Natural killer cell (primary cell): ENCODE measurements around the gene ZDHHC3. TPM values are rescaled to one million over a fixed set of nuclear protein-coding genes. Genes with fewer than 3 reads are reported as not detected.

Experiments used
- ATAC-seq, 3 donors: fragments of 150-1000 bp in 2 of 3; fragments of 200-7000 bp in 1 of 3; cut with Tn5 transposase; 1 replicate in 1 of 3; 2 replicates in 2 of 3; pipeline ENCODE4 v1.10.0; 2021; ENCODE audit warnings: mild to moderate bottlenecking in 2 of 3, moderate library complexity in 2 of 3
- DNase-seq, 2 donors: peaks; one replicate each; pipeline versions ENCODE4 v3.0.0 to v3.0.0-alpha.2; 2013 to 2021; ENCODE audit warnings: mixed read lengths in 1 of 2
- H3K27ac ChIP-seq: one replicate; pipeline ENCODE4 v1.5.1; 2013; ENCODE audit warnings: mild to moderate bottlenecking, low read length
- H3K27me3 ChIP-seq: one replicate; pipeline ENCODE4 v1.6.1; 2013; ENCODE audit warnings: low read length; ENCODE audit not compliant: control insufficient read depth, insufficient read depth
- H3K36me3 ChIP-seq: one replicate; pipeline ENCODE4 v1.6.1; 2013; ENCODE audit warnings: low read length; ENCODE audit not compliant: control insufficient read depth, insufficient read depth
- H3K4me1 ChIP-seq: one replicate; pipeline ENCODE4 v1.6.1; 2013; ENCODE audit warnings: low read length; ENCODE audit not compliant: control insufficient read depth, insufficient read depth
- H3K4me3 ChIP-seq: one replicate; pipeline ENCODE4 v1.5.1; 2013; ENCODE audit warnings: low read length
- H3K9me3 ChIP-seq: one replicate; pipeline ENCODE4 v1.6.1; 2013; ENCODE audit warnings: low read length; ENCODE audit not compliant: control insufficient read depth, insufficient read depth
- H3K27ac Mint-ChIP-seq, 2 donors: one replicate each; pipeline ENCODE4 v1.8.0; 2022; ENCODE audit warnings: mild to moderate bottlenecking in 2 of 2, mixed read lengths in 2 of 2, moderate library complexity in 1 of 2
- H3K27me3 Mint-ChIP-seq, 2 donors: one replicate each; pipeline ENCODE4 v1.8.0; 2022; ENCODE audit warnings: low read depth in 2 of 2, mixed read lengths in 2 of 2
- H3K36me3 Mint-ChIP-seq: one replicate; pipeline ENCODE4 v1.8.0; 2022; ENCODE audit warnings: mixed read lengths
- H3K4me1 Mint-ChIP-seq, 2 donors: one replicate each; pipeline ENCODE4 v1.8.0; 2022; ENCODE audit warnings: mixed read lengths in 2 of 2
- H3K4me3 Mint-ChIP-seq: one replicate; pipeline ENCODE4 v1.8.0; 2022; ENCODE audit warnings: mild to moderate bottlenecking, moderate library complexity, mixed read lengths
- H3K9me3 Mint-ChIP-seq, 2 donors: one replicate each; pipeline ENCODE4 v1.8.0; 2022; ENCODE audit warnings: mixed read lengths in 2 of 2
- CTCF ChIP-seq: fragments of 200-600 bp; IDR thresholded peaks from one replicate; pipeline ENCODE4 v1.8.0; 2022; ENCODE audit warnings: antibody characterized with exemption
- WGBS: methylation state at CpG from one replicate; pipeline ENCODE4 v1.1.7; 2013; ENCODE audit warnings: missing lambda C conversion rate; ENCODE audit not compliant: insufficient coverage; 5-methylcytosine and 5-hydroxymethylcytosine counted together
- intact Hi-C: fragments of 100-400 bp; cut with micrococcal nuclease; formaldehyde crosslinking; loops from one replicate; pipeline ENCODE4 v1.14.2; 2022
- total RNA-seq, 4 donors: library from RNA; stranded (reverse); fragments of 120-200 nt in 1 of 4; gene quantifications; one replicate each; pipeline versions ENCODE4 v1.2.3 to v1.2.4, GENCODE V29; 2013 to 2022

ZDHHC3 gene
- total RNA-seq, 3 donors from 2014 or later (not counting 1 experiment from before 2014, with no cell fraction given): 62.3 to 100.0 (median 78.6) TPM

DNA sequence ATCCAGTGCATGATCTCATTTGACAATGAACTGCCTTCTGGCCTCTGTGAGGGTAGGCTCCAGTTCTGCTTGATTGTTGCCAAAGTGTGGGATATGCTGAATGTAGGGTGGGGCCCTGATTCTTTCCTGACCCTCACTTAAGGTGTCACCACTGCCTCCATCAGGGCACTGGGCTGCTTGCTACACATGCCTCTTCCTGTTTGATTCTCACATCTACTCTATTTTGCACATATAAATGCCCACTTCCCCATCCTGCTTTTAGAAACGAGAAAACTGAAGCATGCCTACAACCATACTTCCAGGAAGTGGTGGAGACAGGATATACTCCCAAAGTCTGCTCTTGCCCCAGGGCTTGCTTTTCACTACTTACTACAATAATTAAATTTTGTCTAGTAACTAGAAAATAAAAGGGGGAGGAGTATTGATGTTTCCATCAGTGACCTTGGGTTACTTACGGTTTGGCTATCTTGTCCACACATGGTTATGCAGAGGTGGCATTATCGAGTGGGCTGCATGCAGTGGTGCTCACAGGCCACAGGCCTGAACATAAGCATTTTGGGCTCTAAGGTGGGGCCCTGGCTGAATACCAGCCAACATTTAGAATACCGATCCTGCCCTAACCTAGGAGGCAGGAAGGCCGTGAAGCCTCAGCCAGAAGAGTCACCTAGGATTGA is 6.7 kb downstream of the ZDHHC3 start:
- Mint-ChIP-seq H3K36me3 (no peaks in the 10 kb centered on the region), H3K9me3 (no peaks in the 10 kb centered on the region), H3K27me3 (no peaks in the 10 kb centered on the region), H3K4me3 (peak overlapping the region; percentile 77), H3K4me1 (peaks cover 77 to 81% of the 10 kb centered on the region in 2 donors), H3K27ac (peak overlapping the region; percentile 76 to 90)
- Histone ChIP-seq H3K9me3 (no peaks in the 10 kb centered on the region), H3K4me1 (peaks cover 36% of the 10 kb centered on the region), H3K4me3 (no peak overlapping the region), H3K27ac (peak overlapping the region; percentile 73), H3K27me3 (no peaks in the 10 kb centered on the region), H3K36me3 (no peaks in the 10 kb centered on the region)
- TF ChIP-seq CTCF: no peak
- peak; percentile 64 to 74 (median 66) for ATAC-seq
- DNase-seq: peak in 1 of 2 donors; percentile 40
- 53% methylated on average over 5 of the region's 5 CpGs for WGBS
- intact Hi-C loops: no loop called here

DNA sequence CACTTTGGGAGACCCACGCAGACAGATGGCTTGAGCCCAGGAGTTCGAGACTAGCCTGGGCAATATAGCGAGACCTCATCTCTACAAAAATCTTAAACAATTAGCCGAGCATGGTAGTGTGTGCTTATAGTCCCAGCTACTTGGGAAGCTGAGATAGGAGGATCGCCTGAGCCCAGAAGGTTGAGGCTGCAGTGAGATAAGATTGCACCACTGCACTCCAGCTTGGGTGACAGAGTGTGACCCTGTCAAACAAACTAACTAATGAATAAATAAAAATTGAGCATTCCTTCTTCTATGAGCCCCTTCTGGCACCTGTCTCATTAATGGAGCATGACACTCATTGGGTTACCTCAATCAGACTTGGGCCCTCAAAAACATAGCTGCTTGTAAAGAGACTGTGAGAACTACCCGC is 7.5 kb downstream of the ZDHHC3 start:
- Histone ChIP-seq H3K27me3 (no peaks in the 10 kb centered on the region), H3K9me3 (no peaks in the 10 kb centered on the region), H3K4me3 (no peak overlapping the region), H3K27ac (no peak overlapping the region), H3K36me3 (no peaks in the 10 kb centered on the region), H3K4me1 (peaks cover 39% of the 10 kb centered on the region)
- Mint-ChIP-seq H3K36me3 (no peaks in the 10 kb centered on the region), H3K27me3 (no peaks in the 10 kb centered on the region), H3K4me3 (peak overlapping the region; percentile 77), H3K27ac (peak overlapping the region; percentile 76 to 90), H3K9me3 (no peaks in the 10 kb centered on the region), H3K4me1 (peaks cover 82 to 86% of the 10 kb centered on the region in 2 donors)
- ATAC-seq (no peak), DNase-seq (no peak)
- intact Hi-C loops: no loop called here
- no peak for TF ChIP-seq CTCF
- 87% methylated on average over 5 of the region's 6 CpGs for WGBS

- peaks cover 40% of the 10 kb centered on the region for H3K4me1 ChIP-seq
- H3K4me1 Mint-ChIP-seq: peaks cover 95 to 98% of the 10 kb centered on the region in 2 donors
- 19% methylated on average over 3 of the region's 3 CpGs for whole genome bisulfite sequencing
- H3K36me3 ChIP-seq: no peaks in the 10 kb centered on the region
- H3K27me3 ChIP-seq: no peaks in the 10 kb centered on the region
- no peaks in the 10 kb centered on the region for H3K36me3 Mint-ChIP-seq
- peak overlapping the region; percentile 68 for H3K4me3 Mint-ChIP-seq
- peak; percentile 25 to 55 (median 54) for ATAC-seq
- H3K27ac Mint-ChIP-seq: peak overlapping the region; percentile 76 to 90
- no peak for TF ChIP-seq CTCF
- H3K4me3 ChIP-seq: no peak overlapping the region
- no peak overlapping the region for H3K27ac ChIP-seq
- intact Hi-C loops: no loop called here
- no peaks in the 10 kb centered on the region for H3K27me3 Mint-ChIP-seq
- DNase-seq: no peak
- no peaks in the 10 kb centered on the region for H3K9me3 ChIP-seq
- H3K9me3 Mint-ChIP-seq: no peaks in the 10 kb centered on the region
These were observed 9.1 kb downstream of the ZDHHC3 start for GRCh38 chr3:44966795-44967278.

DNA sequence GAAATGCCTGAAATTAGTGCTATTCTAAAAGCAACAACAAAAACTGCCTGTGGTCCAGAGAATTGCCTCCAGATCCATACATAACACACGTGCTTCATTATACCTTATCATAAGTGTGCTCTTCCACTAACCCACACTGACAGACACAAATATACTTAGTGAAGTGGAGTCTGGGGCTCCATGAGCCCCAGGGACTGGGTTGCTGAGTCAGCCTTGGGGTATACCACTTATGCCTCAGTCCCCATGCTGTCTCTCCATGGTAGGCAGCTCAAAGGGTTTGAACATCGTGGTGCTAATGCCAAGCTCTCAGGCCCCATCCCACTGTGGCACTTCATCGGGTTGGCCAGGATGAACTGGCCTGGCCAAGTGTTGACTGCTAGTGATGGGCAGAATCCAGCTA is 10.8 kb downstream of the ZDHHC3 start:
- no peaks in the 10 kb centered on the region for H3K27me3 Mint-ChIP-seq
- peak overlapping the region in 1 of 2 donors; percentile 51 for H3K27ac Mint-ChIP-seq
- H3K27me3 ChIP-seq: no peaks in the 10 kb centered on the region
- DNase-seq (no peak), ATAC-seq (no peak)
- H3K4me3 Mint-ChIP-seq: peak overlapping the region; percentile 17
- no peaks in the 10 kb centered on the region for H3K9me3 Mint-ChIP-seq
- peaks cover 37% of the 10 kb centered on the region for H3K4me1 ChIP-seq
- H3K9me3 ChIP-seq: no peaks in the 10 kb centered on the region
- H3K27ac ChIP-seq: no peak overlapping the region
- WGBS: 88% methylated on average over 3 of the region's 3 CpGs
- TF ChIP-seq CTCF: no peak
- H3K36me3 Mint-ChIP-seq: no peaks in the 10 kb centered on the region
- H3K36me3 ChIP-seq: no peaks in the 10 kb centered on the region
- no peak overlapping the region for H3K4me3 ChIP-seq
- intact Hi-C loops: no loop called here
- peaks cover 91 to 94% of the 10 kb centered on the region in 2 donors for H3K4me1 Mint-ChIP-seq
